T-helper 1 cell (primary cell): Measurements from ENCODE around the gene SLC13A5.
"Not testable (repeated sequence)": the region's sequence is repeated elsewhere in the genome, so short reads cannot be mapped to it uniquely, and the experiment has no call there.

ENCODE experiments used
- DNase-seq, 5 donors: peaks; one replicate each; pipeline ENCODE4 v3.0.0-alpha.2; 2012 to 2020

SLC13A5 gene

DNA sequence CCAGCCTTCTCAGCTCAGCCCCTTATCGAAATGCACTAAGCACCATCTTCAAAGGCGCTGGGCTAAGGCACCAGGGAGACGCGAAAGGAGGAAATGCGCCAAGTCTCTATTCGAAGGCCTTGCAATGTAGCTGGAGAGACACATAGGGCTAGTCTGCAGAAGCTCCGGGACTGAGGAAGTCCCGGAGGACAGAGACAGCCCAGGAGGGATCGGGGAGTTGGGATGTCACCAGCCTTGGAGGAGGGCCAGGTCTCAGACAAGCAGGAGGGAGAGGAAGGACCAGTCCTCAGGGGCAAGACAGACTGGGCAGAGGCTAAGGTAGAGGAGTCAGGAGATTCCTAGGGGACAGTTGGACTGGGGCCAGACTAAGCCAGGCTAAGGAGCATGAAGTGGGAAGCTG, 53.1 kb downstream of the SLC13A5 start:
- DNase-seq, result no peak

DNA sequence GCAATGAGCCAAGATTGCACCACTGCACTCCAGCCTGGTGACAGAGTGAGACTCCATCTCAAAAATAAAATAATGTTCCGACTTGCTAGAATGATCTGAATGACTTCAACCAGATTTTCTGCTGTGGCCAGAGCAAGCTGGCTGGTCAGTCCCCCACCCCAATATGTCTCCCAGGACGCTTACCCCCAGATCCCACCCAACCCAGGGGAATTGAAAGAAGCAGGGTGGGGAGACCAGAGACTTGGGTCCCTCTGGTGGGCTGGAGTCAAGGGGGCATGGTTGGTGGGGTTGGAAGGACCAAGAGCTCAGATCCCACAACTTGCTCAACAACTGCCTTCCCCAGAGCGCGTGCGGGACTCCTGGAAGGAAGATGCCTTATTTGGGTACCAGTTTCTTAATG, 54.8 kb downstream of the SLC13A5 start:
- DNase-seq, result not testable (repeated sequence)

DNA sequence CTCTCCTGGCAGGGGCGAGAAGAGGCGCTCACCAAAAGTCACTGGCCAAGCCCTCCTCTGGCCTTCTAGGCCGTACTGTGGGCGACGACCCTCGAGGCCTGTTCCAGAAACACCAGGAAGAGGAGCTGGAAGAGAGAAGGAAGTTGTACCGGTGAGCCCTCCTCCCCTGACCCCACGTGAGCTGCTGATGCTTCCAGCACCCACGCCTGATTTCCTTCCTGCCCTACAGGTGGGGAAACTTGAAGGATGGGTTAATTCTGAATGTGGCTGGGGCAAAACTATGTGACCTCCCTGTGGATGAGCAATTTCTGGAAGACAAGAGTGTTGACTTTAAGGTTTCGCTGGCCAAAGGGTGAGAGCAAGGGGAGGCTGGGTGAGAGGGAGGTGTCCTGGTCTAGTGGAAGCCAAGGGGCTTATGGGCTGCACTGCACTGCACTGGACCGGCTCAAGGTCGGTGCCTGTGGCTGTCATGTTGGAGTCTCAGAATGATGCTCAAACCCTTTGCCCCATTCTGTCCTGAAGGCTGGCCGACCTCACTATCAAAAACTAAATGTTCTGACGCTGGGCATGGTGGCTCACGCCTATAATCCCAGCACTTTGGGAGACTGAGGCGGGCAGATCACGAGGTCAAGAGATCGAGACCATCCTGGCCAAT, 55.4 kb downstream of the SLC13A5 start:
- DNase-seq, result no peak

DNA sequence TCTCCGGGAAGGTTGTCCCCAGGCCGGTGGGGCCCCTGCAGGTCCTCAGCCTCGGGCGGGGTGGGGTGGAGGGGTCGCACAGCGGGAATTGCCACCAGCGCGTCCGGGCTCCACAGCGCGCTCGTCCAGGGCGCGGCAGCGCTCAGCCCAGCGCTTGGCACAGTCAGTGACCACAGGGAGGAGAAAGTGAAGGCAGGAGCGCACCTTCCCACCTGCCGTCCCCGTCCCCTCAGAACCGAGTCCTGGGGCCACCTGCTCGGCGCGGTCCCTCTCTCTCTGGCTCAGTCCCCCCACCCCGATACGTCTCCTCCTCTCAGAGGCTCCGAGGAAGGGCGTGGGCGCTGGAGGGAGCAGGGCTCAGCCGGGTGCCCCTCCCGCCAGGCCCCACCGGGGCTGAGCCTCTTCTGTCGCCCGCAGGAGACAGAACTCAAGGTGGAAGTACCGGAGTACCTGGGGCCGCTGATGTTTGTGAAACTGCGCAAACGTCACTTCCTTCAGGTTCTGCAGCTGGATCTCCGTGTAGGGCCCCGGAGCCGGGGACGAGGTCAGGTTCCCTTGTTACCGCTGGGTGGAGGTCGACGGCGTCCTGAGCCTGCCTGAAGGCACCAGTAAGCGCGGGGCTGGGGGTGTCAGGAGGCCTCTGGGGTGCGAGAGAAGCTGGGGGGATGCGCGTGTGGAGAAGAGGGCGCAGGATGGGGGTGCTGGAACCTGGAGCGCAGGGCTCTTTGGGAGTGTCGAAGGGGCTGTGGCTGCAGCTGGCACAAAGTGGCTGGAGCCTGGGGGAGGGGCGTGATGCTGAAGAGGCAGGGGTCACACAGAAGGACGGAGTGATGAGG, 56.2 kb downstream of the SLC13A5 start:
- DNase-seq, result peak in 3 of 5 donors; percentile 52 to 74 (median 54)

DNA sequence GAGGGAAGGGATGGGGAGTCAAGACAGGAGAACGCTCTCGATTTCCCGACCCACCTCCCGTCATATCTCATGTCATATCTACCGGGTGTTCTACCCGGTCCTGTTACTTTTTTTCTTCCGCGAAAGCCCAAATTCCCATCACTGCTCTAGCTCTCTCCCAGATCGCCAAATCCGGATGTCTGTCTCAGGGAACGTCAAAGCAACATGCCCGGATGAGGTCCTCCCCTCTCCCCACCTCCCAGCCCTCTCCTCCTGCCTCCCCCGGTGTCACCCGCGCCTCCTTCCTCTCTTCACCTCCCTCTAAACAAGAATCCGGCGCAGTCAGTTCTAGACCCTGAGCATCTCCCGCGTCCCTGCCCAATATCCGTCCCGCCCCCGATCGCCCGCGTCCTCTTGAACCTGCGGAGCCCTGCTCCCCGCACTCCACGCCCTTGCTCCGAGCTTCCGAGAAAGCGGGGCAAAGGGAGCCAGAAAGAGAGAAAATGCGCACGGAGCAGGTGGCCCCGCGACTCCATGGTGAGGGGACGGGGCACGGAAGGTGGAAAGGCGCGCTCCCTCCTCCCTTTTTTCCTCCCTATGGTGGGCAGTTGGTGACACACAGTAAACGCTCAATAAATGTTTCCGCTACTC, 57.3 kb downstream of the SLC13A5 start:
- not testable (repeated sequence) for DNase-seq

DNA sequence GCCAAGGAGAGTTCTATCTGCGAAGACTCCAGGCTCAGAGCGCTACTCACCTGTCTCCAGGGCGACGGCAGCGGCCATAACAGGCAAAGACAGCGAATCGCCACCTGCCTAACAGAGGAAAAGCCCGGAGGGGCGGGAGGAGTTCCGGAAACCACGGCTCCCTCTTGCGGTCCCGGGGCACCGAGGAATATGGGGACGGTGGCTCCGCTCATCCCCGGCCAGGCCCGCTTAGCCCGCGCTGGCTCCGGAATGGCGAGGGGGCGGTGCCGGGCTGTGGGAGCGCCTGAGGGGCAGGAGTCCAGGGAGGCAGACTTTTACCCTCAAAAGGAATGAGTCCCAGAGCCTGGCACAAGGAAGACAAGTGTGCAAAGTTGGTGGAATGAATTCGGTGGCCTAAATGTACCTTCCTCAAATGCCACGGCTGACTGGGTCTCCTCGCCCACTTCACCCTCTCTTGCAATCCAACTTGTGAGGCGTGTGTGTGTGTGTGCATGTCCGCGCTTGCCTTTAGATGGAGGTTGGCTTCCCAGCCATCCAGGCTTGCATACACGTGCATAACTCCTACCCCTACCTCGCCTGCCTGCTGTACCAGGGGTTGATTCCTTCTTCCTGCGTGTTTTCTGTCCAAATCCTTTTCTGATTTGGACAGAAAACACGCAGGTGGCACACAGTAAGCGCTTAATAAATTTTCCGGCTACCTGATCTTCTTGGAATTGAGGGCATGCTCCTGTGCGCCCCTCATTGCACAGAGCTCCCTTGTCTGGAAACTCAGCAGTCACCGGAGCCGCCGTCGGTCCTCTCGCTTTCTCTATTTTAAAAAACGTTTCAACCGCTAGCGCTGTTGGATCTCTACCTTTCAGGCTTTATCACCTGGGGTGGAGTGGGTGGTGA, 58.1 kb downstream of the SLC13A5 start:
- DNase-seq, result no peak

DNA sequence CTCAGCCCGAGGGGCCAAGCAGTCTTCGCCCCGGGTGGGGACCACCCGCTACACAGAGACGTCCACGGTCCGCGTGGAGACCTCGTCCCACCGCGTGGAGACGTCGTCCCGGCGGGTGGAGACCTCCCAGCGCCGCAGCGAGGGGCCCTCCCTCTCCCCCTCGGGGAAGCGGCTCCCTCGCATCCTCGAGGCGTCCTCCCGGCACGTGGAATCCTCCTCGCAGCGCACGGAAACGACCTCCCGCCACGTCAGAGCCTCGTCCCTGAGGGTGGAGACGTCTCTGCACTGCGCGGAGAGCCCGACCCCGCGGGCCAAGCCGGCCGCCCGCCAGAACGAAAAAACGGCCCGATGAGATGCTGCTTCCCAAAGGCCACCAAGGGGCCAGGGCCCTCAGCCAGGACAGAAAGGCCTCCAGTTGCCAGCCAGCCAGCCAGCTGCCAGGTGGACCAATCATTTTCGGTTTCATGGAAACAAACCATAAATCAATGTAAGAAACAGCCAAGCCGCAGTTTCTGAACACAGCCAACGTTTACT, 61.2 kb downstream of the SLC13A5 start:
- DNase-seq, result peak in 3 of 5 donors; percentile 28 to 52 (median 30)

DNA sequence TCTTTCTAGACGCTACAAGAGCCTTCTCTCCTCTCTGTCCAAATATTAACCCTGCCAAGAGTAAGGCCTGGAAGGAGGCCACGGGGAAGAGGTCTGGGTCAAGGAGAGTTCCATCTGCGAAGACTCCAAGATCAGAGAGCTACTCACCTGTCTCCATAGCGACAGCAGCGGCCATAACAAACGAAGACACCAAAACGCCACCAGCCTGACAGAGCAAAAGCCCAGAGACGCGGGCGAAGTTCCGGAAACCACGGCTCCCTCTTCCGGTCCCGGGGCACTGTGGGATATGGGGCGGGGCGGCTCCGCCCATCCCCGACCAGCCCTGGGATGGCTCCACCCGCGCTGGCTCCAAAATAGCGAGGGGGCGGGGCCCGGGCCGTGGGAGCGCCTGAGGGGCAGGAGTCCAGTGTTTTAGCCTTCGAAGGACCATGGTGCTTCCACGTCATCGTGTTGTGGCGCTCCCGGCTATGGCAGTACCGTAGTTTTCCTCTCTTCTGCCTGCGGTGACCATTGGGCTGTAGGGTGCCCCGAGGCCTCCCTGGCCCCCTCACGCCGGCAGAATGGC, 61.7 kb downstream of the SLC13A5 start, which contains the start of the genes C17orf100 and MED31:
Gene C17orf100, plus strand, starts transcription at position 409 of the 565 bp plus-strand sequence. Its CDS starts 152 bp downstream, at position 561.
Gene MED31, minus strand, starts transcription at position 252 of the 565 bp plus-strand sequence. Its CDS starts 77 bp downstream, at position 175.
- DNase-seq, result peak; percentile 87 to 94 (median 92)

DNA sequence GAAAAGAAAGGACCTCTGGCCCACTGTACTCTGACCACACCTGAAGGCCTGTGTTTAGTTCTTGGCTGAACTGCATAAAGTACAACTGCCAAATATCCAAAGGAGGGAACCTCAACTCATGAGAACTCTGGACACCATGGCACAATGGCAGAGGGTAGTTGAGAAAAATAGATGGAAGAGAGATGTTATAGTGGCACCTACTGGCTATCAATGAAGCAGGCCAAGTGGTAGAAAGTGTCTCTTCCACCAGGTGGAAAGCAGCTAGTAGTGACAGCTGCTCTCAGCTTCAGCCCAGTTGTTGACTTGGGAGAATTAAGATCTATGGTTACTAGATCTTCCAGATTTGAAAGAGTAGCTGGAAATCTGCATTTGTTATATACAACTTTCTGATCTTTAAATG, 65.0 kb downstream of the SLC13A5 start:
- peak in 1 of 5 donors; percentile 32 for DNase-seq

DNA sequence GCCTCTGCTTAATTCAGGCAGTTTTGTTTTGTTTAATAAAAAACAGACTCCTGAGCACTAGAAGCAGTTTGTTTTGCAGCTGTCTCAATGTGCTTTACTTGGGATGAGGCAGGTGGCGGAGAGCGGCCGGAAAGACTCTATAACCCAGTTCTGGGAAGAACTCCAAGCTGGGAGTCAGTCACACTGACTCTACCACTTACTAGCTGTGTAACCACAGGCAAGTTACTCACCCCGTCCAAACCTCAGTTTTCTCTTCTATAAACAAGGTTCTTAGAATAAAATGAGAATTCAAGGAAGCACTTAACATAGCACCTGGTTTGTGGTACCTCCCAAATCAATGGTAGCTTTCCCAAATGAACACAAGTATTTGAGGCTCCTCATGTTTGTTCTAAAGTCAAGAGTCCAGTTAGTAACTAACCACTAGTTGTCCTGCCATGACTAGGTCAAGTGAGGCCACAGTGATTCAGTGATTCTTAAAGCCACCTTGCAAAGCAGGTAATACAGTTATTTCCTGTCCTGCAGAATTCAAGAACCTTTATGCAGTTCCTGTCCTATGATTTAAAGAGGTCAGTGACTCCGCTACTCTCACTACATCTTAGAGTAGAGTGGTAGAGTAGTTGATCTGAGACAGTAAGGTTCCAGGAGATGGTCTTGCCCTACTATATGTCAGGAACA, 69.6 kb downstream of the SLC13A5 start:
- DNase-seq, result peak in 1 of 5 donors; percentile 46

DNA sequence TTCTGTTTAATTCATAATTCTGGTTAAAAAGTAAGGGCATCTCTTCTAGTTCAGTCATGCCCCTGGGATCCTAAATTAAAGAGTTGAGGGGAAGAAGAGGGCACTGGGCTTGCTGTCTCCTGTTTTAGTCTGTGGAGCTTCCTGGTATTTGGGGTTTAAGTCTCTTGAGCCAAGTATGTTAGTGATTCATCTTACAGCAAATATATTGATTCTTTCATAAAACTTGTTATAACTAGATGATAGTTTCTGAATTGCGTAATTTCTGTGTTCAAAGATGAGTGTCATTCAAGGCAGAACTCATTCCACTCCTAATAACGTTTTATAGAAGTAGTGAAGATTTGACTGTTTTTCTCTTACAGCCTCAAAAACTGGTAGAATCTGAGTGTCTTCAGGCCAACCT, 70.6 kb downstream of the SLC13A5 start:
- DNase-seq, result peak in 1 of 5 donors; percentile 50

DNA sequence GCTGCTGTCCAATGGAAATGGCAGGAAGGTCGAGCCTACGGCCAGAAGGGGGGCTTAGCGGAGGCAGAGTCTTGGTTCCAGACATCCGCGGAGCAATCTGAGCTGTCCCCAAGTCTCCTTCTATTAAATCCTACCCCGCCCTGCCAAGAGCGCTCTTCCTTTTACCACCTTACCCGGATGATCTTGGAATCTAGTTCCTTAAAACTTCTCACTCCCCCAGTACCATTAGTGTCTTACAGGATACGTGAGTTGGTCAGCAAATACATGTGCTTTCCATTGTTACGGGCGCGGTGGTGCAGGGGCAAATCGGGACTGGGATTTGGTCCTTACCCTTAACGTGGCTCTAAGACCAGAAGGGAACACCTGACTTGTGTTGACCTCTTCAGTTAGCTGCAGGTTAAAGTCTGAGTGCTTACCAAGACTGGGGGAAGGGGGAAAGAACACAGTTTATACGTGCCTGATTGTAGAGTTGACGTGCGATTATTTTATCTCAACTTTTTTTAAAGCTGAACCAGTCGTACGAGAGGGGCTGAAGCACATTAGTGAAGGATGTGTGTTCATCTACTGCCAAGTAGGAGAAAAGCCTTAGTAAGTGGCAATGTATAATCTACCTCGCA, 71.8 kb downstream of the SLC13A5 start:
- DNase-seq, result peak in 1 of 5 donors; percentile 33

DNA sequence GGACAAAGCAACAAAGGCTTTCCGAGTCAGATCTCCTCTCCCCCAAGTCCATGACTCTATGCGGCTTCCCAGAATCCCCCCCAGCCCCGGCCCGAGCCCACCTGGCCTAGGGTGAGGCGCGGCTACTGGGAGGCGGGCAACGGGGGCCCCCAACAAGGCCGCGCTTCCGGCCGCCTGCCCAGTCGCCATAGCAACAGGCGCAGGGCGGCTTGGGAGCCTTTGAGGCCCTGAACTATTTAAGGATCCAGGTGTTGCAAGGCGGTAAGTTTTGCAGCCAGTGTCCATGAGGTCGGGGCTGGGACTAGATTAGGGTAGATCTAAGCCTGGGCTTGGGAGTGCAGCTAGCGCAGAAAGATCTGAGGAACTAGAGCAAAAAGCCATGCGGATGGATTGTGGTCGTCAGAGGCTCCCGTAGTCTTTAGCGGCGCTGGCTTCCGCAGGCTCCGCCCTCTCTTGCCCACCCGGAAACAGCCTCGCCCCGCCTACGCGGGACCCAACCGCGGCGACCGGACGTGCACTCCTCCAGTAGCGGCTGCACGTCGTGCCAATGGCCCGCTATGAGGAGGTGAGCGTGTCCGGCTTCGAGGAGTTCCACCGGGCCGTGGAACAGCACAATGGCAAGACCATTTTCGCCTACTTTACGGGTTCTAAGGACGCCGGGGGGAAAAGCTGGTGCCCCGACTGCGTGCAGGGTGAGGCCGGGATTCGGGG, 72.5 kb downstream of the SLC13A5 start, which contains the start of the genes KIAA0753 and TXNDC17:
Gene KIAA0753, minus strand, starts transcription at position 176 of the 711 bp plus-strand sequence. CDS start 5,608 bp downstream, outside the sequence.
Gene TXNDC17, plus strand, starts transcription at position 525 of the 711 bp plus-strand sequence. Its CDS starts 23 bp downstream, at position 548.
- peak; percentile 71 to 95 (median 81) for DNase-seq

DNA sequence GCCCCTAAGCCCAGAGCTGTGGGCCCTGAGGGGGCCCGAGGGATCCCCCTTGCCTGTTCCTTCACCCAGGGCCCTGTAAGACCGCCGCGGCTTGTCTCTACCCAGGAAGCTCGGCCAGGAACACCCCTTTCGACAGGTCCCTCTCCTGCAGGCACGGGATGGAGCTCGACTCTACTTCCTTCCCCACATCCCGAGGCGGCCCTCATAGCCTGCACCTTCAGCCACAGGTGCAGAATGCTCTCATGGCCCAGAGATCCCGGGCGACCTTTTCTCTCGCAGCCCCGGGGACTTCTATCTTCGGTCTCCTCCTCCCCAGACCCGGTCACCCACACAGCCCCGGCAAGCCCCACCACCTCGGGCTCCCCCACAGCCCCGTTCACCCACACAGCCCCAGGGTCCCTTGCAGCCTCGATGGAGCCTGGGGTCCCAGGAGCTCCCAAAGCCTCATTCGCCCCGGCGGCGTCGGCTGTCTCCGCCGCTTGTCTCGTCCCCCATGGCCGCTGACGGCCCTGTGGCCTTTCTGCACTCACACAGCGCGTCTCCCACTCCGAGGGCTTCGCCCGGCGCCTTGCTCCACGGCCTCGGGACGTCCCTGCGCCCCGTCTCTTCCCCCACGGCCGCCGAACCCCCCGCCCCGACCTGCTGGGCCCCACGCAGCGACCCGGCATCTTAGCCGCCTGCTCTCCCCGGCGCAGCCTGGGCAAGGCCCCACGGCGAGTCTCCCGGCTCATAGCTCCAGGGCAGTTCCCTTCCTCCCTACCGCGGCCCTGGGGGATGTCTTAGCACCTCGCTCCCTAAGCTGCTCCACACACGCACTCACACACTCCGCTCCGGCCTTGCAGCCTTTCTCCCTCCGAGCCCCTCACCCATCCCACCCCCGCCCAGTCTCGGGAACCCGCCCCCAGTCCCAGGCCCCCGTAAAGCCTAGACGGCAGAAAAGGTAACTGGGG, 73.3 kb downstream of the SLC13A5 start:
- DNase-seq, result no peak

DNA sequence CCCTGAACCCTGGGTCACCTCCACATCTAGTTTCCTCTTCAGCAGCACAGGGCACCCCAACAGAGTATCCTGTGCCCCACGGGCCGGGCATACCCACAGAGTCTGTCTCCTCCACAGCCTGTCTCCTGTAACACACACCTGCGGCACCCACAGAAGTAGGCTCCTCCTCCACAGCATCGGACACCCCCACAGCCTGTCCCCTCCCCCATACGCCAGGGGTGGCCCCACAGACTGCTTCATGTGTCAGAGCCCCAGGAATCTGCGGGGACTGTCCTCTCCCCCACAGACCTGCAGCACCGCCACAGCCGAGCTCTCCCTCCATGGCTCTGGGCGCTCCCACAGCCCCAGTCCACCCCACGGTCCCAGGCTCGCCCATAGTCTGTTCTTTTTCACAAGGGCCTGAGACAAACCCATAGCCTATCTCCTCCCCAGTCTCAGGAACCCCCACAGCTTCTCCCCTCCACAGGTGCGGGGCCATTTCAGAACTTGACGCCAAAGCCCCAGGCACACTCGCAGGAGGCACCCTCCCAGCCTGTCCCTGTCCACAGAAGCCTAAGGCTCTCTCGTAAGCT, 74.1 kb downstream of the SLC13A5 start:
- no peak for DNase-seq

DNA sequence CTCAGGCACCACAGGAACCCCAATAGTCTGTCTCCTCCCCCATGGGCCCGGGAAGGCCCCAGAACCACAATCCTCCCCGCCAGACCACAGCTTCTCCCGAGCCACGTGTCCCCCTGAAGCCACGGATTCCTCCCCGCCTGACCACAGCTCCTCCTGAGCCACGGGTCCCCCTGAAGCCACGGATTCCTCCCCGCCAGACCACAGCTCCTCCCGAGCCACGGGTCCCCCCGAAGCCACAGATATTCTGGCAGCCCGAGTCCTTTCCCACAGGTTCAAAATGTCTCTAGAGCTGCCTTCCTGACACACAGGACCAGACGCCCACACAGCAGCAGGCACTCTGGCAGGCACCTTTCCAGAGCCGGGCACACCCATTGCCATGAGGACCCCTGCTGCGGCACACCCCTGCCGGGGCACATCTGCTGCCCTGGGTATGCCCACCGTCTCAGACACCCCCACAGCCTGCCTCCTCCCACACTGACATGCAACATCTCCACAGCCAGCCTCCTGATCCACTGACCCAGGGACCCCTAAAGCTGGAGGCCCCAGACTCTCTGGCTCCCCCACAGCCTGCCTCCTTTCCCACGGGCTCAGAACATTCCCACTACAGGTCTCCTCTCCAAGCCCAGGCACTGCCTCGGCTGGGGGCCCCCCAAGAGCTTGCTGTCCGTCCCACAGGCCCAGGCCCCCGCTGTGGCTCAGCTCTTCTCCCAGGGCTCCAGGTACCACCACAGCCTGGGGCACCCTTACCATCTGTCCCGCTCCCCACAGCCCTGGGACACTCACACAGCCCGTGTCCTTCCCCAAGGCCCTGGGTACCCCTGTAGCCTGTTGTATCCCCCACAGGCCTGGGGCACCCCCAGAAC, 74.9 kb downstream of the SLC13A5 start:
- DNase-seq, result no peak

DNA sequence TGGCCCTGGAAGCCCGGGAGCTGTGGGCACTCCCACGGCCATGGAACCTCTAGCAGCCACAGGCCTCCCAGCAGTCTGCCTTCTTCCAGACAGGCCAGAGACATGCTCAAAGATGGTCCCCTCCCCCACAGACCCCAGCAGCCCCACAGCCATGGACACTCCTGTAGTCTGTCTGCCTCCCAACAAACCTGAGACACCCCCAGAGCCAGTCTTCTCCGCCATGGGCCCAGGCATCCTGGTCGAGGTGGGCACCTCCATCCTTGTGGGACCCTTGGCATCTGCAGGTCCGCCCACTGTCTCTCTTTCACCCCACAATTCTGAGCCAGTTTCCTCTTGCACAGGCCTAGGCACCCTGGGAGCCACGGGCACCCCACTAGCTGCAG, 75.7 kb downstream of the SLC13A5 start:
- no peak for DNase-seq
